ENCODE measurements around the gene KRTAP10-5.

DNA sequence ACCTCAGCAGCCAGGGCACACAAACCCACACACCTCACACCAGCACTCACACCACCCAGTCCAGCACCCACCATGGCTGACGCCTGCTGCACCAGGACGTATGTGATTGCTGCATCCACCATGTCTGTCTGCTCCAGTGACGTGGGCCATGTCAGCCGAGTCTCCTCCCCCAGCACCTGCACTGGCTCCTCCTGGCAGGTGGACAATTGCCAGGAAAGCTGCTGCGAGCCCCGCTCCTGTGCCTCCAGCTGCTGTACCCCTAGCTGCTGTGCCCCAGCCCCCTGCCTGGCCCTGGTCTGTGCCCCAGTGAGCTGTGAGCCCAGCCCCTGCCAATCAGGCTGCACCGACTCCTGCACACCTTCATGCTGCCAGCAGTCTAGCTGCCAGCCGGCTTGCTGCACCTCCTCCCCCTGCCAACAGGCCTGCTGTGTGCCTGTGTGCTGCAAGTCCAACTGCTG lies 31.7 kb upstream of the KRTAP10-5 start, which contains the start of gene KRTAP10-8:
- no peak for TF ChIP-seq POLR2AphosphoS5 (IDR thresholded peaks at IDR 0.05)
- TF ChIP-seq, protein P1, sequence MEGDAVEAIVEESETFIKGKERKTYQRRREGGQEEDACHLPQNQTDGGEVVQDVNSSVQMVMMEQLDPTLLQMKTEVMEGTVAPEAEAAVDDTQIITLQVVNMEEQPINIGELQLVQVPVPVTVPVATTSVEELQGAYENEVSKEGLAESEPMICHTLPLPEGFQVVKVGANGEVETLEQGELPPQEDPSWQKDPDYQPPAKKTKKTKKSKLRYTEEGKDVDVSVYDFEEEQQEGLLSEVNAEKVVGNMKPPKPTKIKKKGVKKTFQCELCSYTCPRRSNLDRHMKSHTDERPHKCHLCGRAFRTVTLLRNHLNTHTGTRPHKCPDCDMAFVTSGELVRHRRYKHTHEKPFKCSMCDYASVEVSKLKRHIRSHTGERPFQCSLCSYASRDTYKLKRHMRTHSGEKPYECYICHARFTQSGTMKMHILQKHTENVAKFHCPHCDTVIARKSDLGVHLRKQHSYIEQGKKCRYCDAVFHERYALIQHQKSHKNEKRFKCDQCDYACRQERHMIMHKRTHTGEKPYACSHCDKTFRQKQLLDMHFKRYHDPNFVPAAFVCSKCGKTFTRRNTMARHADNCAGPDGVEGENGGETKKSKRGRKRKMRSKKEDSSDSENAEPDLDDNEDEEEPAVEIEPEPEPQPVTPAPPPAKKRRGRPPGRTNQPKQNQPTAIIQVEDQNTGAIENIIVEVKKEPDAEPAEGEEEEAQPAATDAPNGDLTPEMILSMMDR (IDR thresholded peaks at IDR 0.05 in 8 of 11, conservative IDR thresholded peaks at IDR 0.05 in 3 of 11) = no peak
